ENCODE measurements around the gene KCTD14.

Gene KCTD14

DNA sequence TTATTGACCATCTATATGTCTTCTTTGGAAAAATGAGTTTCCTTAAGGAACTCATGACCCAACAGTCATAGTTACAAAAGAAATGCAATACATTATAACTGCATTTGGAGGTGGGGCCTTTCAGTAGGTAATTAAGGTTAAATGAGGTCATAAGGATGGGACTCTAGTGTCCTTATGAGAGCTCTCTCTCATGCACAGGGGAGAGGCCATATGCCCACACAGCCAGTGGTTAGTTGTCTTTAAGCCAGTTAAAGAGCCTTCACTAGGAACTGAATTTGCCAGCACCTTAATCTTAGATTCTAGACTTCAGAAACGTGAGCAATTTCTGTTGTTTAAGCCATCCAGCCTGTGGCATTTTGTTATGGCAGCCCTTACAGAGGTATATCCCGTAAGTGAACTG, 56.0 kb downstream of the KCTD14 start:
- H3K9me2 ChIP-seq (ENCODE audit: low read depth, low read length) = no peaks in the 10 kb centered on the region
- no peaks in the 10 kb centered on the region for H3F3A ChIP-seq (ENCODE audit: insufficient read depth, low read length)
- no peak overlapping the region for H3K4me3 ChIP-seq (ENCODE audit: low read depth, low read length, poor library complexity, severe bottlenecking)
- no peak overlapping the region for H3K9ac ChIP-seq (ENCODE audit: low read length)
- no peak overlapping the region for H2AFZ ChIP-seq (ENCODE audit: low read length)
- H3K4me1 ChIP-seq (ENCODE audit: insufficient read depth, low read length, severe bottlenecking) = no peaks in the 10 kb centered on the region
- TF ChIP-seq CTCF (IDR thresholded peaks at IDR 0.05; ENCODE audit: low read length) = no peak
- H3K27me3 ChIP-seq (ENCODE audit: insufficient read depth, low read length) = no peaks in the 10 kb centered on the region
- peaks cover 41% of the 10 kb centered on the region for H3K36me3 ChIP-seq (ENCODE audit: insufficient read depth, low read length)
- H3K9me3 ChIP-seq (ENCODE audit: low read length) = no peaks in the 10 kb centered on the region
- H4K20me1 ChIP-seq (ENCODE audit: insufficient read depth, low read length) = no peaks in the 10 kb centered on the region
- no peak overlapping the region for H3K27ac ChIP-seq (ENCODE audit: low read depth, low read length, poor library complexity, severe bottlenecking)
- H3K79me2 ChIP-seq (ENCODE audit: insufficient read depth, low read length) = no peaks in the 10 kb centered on the region
- no peak overlapping the region for H3K4me2 ChIP-seq (ENCODE audit: low read length)

GRCh38 chr11:77966338-77966737, 56.7 kb downstream of the KCTD14 start:
- Histone ChIP-seq H3K9ac (ENCODE audit: low read length) (no peak overlapping the region), H3F3A (ENCODE audit: insufficient read depth, low read length) (no peaks in the 10 kb centered on the region), H3K27ac (ENCODE audit: low read depth, low read length, poor library complexity, severe bottlenecking) (no peak overlapping the region), H3K4me1 (ENCODE audit: insufficient read depth, low read length, severe bottlenecking) (no peaks in the 10 kb centered on the region), H3K4me3 (ENCODE audit: low read depth, low read length, poor library complexity, severe bottlenecking) (no peak overlapping the region), H3K4me2 (ENCODE audit: low read length) (no peak overlapping the region), H2AFZ (ENCODE audit: low read length) (no peak overlapping the region), H3K36me3 (ENCODE audit: insufficient read depth, low read length) (peaks cover 48% of the 10 kb centered on the region), H3K79me2 (ENCODE audit: insufficient read depth, low read length) (no peaks in the 10 kb centered on the region), H4K20me1 (ENCODE audit: insufficient read depth, low read length) (no peaks in the 10 kb centered on the region), H3K9me2 (ENCODE audit: low read depth, low read length) (no peaks in the 10 kb centered on the region), H3K27me3 (ENCODE audit: insufficient read depth, low read length) (no peaks in the 10 kb centered on the region), H3K9me3 (ENCODE audit: low read length) (no peaks in the 10 kb centered on the region)
- TF ChIP-seq CTCF (IDR thresholded peaks at IDR 0.05; ENCODE audit: low read length) = no peak
- no peak for TF ChIP-seq EZH2 (IDR thresholded peaks at IDR 0.05; ENCODE audit: borderline replicate concordance, low read length)
